NCI-H2227 (cell line): ENCODE data around the gene LAMTOR5.

ENCODE experiments used
- DNase-seq: peaks from one replicate; lab custom pipeline; 2025; ENCODE audit not compliant: unreplicated experiment; lab: John Stamatoyannopoulos, UW

The LAMTOR5 gene

GRCh38 chr1:110390692-110391245 lies 16.7 kb downstream of the LAMTOR5 start, which contains the start of gene SLC16A4:
SLC16A4 (minus strand) TSS chr1:110391026; CDS start chr1:110389323, 1,703 bp downstream.
- peak; percentile 43 for DNase-seq

- DNase-seq = peak; percentile 12
Measured at GRCh38 chr1:110390096-110390495, 17.4 kb downstream of the LAMTOR5 start.

- DNase-seq = no peak
Measured at GRCh38 chr1:110387048-110387754, 20.3 kb downstream of the LAMTOR5 start.

GRCh38 chr1:110385369-110385768 lies 22.1 kb downstream of the LAMTOR5 start:
- DNase-seq = no peak

- no peak for DNase-seq
Measured at GRCh38 chr1:110384581-110385321, 22.7 kb downstream of the LAMTOR5 start.

- DNase-seq = peak; percentile 19
Measured at GRCh38 chr1:110383251-110383990, 24.1 kb downstream of the LAMTOR5 start.

GRCh38 chr1:110380672-110381283 lies 26.7 kb downstream of the LAMTOR5 start:
- DNase-seq = no peak

- DNase-seq = no peak
Measured at GRCh38 chr1:110375490-110375889, 32.0 kb downstream of the LAMTOR5 start.

GRCh38 chr1:110370827-110371226 lies 36.7 kb downstream of the LAMTOR5 start:
- no peak for DNase-seq

GRCh38 chr1:110364221-110364620 lies 43.3 kb downstream of the LAMTOR5 start:
- DNase-seq = no peak

- no peak for DNase-seq
Measured at GRCh38 chr1:110361856-110362255, 45.6 kb downstream of the LAMTOR5 start.

- no peak for DNase-seq
Measured at GRCh38 chr1:110360431-110360830, 47.1 kb downstream of the LAMTOR5 start.

GRCh38 chr1:110356379-110356778 lies 51.1 kb downstream of the LAMTOR5 start:
- no peak for DNase-seq

GRCh38 chr1:110355321-110355720 lies 52.2 kb downstream of the LAMTOR5 start:
- no peak for DNase-seq
